Measurements from ENCODE around the gene PNPT1. TPM values are rescaled to one million over a fixed set of nuclear protein-coding genes. Genes with fewer than 3 reads are reported as not detected.

The PNPT1 gene
- total RNA-seq, 1 experiment from 2014 or later: 31.7 TPM

GRCh38 chr2:55718165-55719008 lies 24.7 kb upstream of the PNPT1 start:
- no peaks in the 10 kb centered on the region for H3K79me2 ChIP-seq (ENCODE audit: insufficient read depth, low read length)
- TF ChIP-seq ZFX (IDR thresholded peaks at IDR 0.05) (no peak), TCF7L2 (IDR thresholded peaks at IDR 0.05; ENCODE audit: borderline replicate concordance, extremely low read depth, insufficient read depth, insufficient read length) (no peak), RAD21 (IDR thresholded peaks at IDR 0.05; ENCODE audit: low read depth) (peak; percentile 88), EZH2 (IDR thresholded peaks at IDR 0.05) (no peak), CTCF (IDR thresholded peaks at IDR 0.05 in 2 of 3, conservative IDR thresholded peaks at IDR 0.05 in 1 of 3; ENCODE audit: borderline replicate concordance in 1 of 3, insufficient read depth in 1 of 3, low read depth in 2 of 3, low read length in 2 of 3) (peak; percentile 80 to 94 (median 82)), CBX3 (IDR thresholded peaks at IDR 0.05; ENCODE audit: low read depth) (0 out of 2 replicates have a peak, but pooled peaks have one; percentile 16), CEBPB (IDR thresholded peaks at IDR 0.05; ENCODE audit: low read depth) (0 out of 2 replicates have a peak, but pooled peaks have one; percentile 9), MAX (IDR thresholded peaks at IDR 0.05) (no peak), POLR2A (IDR thresholded peaks at IDR 0.05; ENCODE audit: borderline replicate concordance, extremely low read depth, insufficient read depth, insufficient read length) (no peak), JUND (IDR thresholded peaks at IDR 0.05) (no peak)
- H3K9ac ChIP-seq (ENCODE audit: low read length): no peak overlapping the region
- H3K4me1 ChIP-seq (ENCODE audit: control insufficient read depth in 1 of 2, insufficient read depth in 2 of 2, low read length in 2 of 2): no peaks in the 10 kb centered on the region
- H3K27ac ChIP-seq (ENCODE audit: low read depth, low read length): no peak overlapping the region
- H3K9me3 ChIP-seq (ENCODE audit: control insufficient read depth in 1 of 2, insufficient read depth in 1 of 2, low read depth in 1 of 2, low read length in 2 of 2): no peaks in the 10 kb centered on the region
- H3K27me3 ChIP-seq (ENCODE audit: insufficient read depth, low read length): no peaks in the 10 kb centered on the region
- H4K20me1 ChIP-seq (ENCODE audit: insufficient read depth): no peaks in the 10 kb centered on the region
- ChIA-PET CTCF (interaction anchor here (0.6 to 2.6 kb wide), 12 partner anchors 8 to 412 kb away, joined by 3 to 11 read pairs (median 4); no protein-coding TSS in a partner anchor), RAD21 (ENCODE audit: low non-redundant PET in 1 of 2, low total read pairs in 2 of 2, uncharacterized antibody in 2 of 2, unreplicated experiment in 2 of 2) (interaction anchor here in 1 of 2 experiments (1.2 kb wide), 1 partner anchor 244 kb away, joined by 3 read pairs; no protein-coding TSS in a partner anchor), POLR2A (no interaction called here)
- H3K9me2 ChIP-seq (ENCODE audit: insufficient read depth): no peaks in the 10 kb centered on the region
- no peak overlapping the region for H3K4me2 ChIP-seq (ENCODE audit: low read length)
- intact Hi-C loops (cut with micrococcal nuclease): loop anchor here (1.0 to 2.0 kb wide), 3 partner anchors 242 to 414 kb away; no protein-coding TSS in a partner anchor
- DNase-seq (ENCODE audit: low read depth, low spot score): peak; percentile 59
- H3K4me3 ChIP-seq (replicated peaks in 1 of 2; ENCODE audit: low read depth in 1 of 2, low read length in 2 of 2): no peak overlapping the region
- peak overlapping the region; percentile 86 for H2AFZ ChIP-seq (ENCODE audit: low read depth, low read length, poor library complexity, severe bottlenecking)
- BruUV-seq (replicated peaks): no TSS peak
- H3K36me3 ChIP-seq (ENCODE audit: control insufficient read depth in 1 of 2, insufficient read depth in 2 of 2, low read length in 2 of 2): no peaks in the 10 kb centered on the region
- ATAC-seq: peak; percentile 76
